ENCODE results near the gene CHCHD6.

DNA sequence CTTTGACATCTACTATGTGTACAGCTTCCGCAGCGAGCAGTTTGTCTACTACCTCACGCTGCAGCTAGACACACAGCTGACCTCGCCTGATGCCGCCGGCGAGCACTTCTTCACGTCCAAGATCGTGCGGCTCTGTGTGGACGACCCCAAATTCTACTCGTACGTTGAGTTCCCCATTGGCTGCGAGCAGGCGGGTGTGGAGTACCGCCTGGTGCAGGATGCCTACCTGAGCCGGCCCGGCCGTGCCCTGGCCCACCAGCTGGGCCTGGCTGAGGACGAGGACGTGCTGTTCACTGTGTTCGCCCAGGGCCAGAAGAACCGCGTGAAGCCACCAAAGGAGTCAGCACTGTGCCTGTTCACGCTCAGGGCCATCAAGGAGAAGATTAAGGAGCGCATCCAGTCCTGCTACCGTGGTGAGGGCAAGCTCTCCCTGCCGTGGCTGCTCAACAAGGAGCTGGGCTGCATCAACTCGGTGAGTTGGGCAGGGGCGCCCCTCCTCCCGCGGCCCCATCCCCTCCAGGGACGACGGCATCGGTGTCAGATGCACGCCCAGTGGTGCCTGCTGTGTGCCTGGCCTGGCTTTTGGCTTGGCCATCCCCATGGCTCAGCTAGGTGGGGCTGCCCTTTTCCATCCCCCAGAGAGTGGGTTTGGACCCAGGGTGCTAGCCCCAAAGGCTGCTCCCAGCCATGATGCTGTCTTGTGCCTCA, 285.4 kb downstream of the CHCHD6 start:
- TF ChIP-seq POLR2A (IDR thresholded peaks at IDR 0.05) (no peak), CTCF (IDR thresholded peaks at IDR 0.05) (no peak)
